Endometrium (tissue), 2 donors: Measurements from ENCODE around the gene PRSS27.

Source experiments
- FAIRE-seq: peaks from 2 replicates; lab custom pipeline; 2012; peaks lifted over from hg19 to GRCh38; lab: Jason Lieb, UNC
- donor health status: control.
- donor health status: control.

Gene PRSS27

GRCh38 chr16:2720064-2720457 lies at the start of gene PRSS27:
Gene PRSS27 (minus strand): TSS chr16:2720224. CDS start chr16:2720160, 64 bp downstream.
- FAIRE-seq: no peak

DNA sequence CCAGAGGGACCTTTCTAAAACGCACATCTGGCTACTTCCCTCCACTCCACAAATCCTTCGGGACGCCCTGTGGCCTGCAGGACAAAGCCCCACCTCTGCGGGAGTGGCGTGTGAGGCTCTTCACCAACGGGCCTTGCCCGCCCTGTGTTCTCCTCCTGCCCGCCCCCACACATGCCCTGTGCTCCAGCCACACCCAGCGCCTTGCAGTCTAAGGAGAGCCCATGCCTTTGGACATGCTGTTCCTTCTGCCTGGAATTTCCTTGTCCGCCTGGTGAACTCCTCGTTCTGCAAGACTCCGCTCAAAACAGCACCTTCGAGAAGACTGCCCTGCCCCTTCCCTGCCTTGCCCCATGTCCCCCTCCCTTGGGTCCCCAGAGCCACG lies 49.6 kb upstream of the PRSS27 start:
- FAIRE-seq: no peak

DNA sequence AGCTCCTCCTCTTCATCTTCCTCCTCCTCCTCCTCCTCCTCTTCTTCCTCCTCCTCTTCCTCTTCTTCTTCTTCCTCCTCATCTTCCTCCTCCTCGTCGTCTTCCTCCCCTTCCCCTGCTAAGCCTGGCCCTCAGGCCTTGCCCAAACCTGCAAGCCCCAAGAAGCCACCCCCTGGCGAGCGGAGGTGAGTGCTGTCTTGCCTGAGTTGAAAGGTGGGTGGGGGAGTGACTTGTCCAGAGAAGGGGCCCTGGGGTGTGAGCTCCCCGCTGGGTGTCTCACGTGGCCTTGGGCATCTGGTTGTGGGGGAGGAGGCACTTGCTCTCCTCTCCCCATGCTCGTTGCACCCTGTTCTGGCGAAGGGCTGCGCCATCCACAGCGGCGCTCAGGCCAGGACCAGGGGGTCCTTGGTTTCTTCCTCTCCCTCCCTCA lies 49.1 kb upstream of the PRSS27 start:
- no peak for FAIRE-seq

DNA sequence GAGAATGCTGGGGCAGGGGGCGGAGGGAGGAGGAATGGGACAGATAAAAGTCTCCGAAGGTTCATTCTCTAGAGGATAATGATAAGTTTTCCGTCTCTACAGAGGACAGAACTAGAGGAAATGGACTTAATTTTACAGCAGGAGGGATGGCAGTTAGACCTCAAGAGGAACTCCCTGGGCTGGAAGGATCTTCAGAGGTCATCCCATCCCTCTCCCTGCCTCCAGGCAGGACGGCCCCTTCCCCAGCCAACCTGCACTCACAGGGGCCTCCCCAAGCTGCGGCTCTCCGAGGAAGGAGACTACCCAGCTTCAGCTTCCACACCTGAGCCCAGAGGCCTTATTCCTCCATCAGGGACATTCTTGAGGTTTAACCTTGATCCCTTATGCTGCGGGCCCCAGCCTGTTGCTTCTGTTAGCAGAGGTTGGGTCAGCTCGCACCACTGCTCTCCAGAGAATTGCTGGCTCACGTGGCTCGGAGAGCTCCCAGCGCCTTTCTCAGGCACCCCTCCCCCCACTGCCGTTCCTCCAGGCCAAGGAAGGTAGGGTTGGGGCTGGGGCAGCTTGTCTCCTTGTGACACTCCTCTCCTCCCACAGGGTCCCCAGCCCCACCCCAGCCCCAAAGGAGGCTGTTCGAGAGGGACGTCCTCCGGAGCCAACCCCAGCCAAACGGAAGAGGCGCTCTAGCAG lies 48.5 kb upstream of the PRSS27 start:
- no peak for FAIRE-seq

- FAIRE-seq: no peak
Observed at GRCh38 chr16:2767891-2768290, 47.9 kb upstream of the PRSS27 start.

- FAIRE-seq: no peak
Observed at GRCh38 chr16:2767140-2767731, 47.2 kb upstream of the PRSS27 start.

GRCh38 chr16:2766430-2767139 lies 46.6 kb upstream of the PRSS27 start:
- FAIRE-seq: no peak

GRCh38 chr16:2765462-2766404 lies 45.7 kb upstream of the PRSS27 start:
- no peak for FAIRE-seq

- FAIRE-seq: no peak
Observed at GRCh38 chr16:2764718-2765117, 44.7 kb upstream of the PRSS27 start.

DNA sequence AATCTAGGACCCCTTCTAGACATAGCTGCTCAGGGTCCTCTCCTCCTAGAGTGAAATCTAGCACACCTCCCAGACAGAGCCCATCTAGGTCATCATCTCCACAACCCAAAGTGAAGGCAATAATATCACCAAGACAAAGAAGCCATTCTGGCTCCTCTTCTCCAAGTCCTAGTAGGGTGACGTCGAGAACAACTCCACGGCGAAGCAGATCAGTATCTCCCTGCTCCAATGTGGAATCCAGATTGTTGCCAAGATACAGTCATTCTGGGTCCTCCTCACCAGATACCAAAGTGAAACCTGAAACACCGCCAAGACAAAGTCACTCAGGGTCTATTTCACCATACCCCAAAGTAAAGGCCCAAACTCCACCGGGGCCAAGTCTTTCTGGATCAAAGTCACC lies 43.1 kb upstream of the PRSS27 start:
- no peak for FAIRE-seq

- FAIRE-seq: no peak
Observed at GRCh38 chr16:2762711-2763110, 42.7 kb upstream of the PRSS27 start.

GRCh38 chr16:2761886-2762583 lies 42.0 kb upstream of the PRSS27 start:
- FAIRE-seq: no peak

GRCh38 chr16:2761472-2761871 lies 41.4 kb upstream of the PRSS27 start:
- FAIRE-seq: no peak

GRCh38 chr16:2757344-2757743 lies 37.3 kb upstream of the PRSS27 start:
- FAIRE-seq: no peak

DNA sequence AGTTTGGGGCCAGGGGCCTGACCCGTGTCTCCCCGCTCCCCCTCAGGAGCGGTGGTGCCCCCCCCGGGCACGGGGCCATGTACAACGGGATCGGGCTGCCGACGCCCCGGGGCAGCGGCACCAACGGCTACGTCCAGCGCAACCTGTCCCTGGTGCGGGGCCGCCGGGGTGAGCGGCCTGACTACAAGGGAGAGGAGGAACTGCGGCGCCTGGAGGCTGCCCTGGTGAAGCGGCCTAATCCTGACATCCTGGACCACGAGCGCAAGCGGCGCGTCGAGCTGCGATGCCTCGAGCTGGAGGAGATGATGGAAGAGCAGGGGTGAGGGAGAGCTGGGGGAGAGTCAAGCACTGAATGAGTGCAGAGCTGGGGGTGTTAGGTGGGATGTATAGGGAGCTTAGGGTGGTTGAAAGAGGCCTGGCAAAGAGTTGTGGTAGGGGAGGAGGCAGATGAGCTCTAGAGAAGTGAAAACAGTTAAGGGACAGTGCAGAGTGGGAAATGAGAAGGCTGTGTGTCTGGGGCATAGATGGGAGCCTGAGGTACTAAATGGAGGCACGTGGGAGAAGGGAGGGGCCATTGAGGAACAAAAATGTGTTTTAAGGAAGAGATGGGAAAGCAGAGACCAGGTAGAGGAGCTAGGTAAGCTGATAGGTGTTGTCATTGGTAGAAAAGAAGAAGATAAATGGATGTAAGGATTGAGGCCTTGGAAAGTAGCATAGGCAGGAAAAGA lies 36.4 kb upstream of the PRSS27 start:
- no peak for FAIRE-seq

- no peak for FAIRE-seq
Observed at GRCh38 chr16:2755158-2755557, 35.1 kb upstream of the PRSS27 start.

DNA sequence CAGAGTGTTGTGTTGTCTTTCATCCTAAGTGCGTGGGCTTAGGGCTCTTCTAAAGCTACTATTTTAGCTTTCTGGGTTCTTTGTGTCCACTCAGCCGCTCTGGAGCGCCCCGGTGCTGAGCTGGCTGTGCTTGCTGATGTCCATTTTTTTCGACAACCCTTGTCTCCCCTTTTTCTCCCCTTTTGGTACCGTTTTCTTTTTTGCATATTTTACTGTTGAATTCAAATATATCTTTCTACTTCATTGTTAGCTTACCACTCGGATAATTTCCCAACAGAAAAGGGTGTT lies 33.7 kb upstream of the PRSS27 start:
- no peak for FAIRE-seq

GRCh38 chr16:2752850-2753732 lies 33.1 kb upstream of the PRSS27 start:
- FAIRE-seq: no peak

DNA sequence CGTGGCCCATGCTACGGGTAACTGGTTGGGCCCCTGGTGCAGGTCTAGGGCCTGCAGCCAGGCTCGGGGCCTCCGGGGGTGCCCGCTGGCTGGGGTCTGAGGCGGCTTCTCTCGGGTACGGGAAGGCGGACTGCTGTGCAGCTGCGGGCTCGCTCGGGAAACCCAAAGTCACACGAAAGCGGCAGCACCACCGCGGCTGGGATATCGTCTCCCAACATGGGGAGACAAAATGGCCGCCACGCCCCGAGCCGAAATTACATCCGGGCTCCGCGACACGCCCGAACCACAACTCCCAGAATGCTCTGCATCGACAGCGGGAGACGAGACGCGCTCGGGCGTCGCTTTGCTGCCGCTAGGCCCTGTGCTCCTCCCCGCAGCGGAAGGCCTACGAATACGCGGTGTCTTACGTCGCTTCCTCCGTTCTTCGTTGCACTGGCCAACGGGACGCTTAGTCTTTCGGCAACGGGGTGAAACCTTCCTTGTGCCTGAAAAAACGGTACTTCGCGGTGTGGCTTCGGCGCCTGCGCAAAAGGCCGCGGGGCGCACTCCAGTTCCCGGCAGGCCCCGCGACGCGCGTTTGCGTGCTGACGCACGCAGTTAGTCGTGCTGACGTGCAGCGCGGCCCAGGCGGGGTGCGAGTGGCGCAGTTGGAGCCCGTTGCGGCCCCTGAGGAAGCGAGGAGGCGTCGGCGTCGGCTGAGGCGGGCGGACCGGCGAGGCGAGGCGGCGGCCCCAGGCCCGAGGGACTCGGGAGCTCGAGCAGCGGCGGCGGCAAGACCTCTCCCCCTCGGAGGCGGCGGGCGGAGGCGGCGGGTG lies 32.2 kb upstream of the PRSS27 start, which contains the start of gene SRRM2:
SRRM2 (plus strand) TSS at position 604 of the 815 bp plus-strand sequence. CDS start 3,727 bp downstream, outside the sequence.
- FAIRE-seq: no peak
